NCI-H2196 (cell line): ENCODE measurements around the gene TP53AIP1.
"Not testable (repeated sequence)": the region's sequence is repeated elsewhere in the genome, so short reads cannot be mapped to it uniquely, and the experiment has no call there.

Experiments used
- DNase-seq: peaks from one replicate; lab custom pipeline; 2025; ENCODE audit not compliant: unreplicated experiment; lab: John Stamatoyannopoulos, UW

Gene TP53AIP1

GRCh38 chr11:128926437-128927107 is 16.1 kb downstream of the TP53AIP1 start:
- DNase-seq, result no peak

DNA sequence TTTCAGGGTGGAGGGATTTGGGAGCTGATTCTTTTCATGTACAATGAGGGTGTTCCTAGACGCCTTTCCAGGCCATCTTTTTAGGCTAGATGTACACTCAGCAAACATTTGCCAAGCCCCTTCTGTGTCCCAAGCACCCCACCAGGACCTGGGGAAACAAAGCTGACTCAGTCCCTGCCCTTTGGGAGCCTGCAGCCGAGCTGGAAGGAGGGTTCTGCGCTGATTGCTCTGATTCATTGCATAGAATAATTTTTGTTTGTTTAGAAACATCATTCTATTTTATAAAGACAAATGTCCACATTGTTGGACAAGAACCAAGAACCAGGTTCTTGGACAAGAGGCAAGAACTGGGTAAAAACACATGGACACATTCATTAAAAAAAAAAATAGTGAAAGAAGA is 16.7 kb downstream of the TP53AIP1 start:
- DNase-seq, result no peak

DNA sequence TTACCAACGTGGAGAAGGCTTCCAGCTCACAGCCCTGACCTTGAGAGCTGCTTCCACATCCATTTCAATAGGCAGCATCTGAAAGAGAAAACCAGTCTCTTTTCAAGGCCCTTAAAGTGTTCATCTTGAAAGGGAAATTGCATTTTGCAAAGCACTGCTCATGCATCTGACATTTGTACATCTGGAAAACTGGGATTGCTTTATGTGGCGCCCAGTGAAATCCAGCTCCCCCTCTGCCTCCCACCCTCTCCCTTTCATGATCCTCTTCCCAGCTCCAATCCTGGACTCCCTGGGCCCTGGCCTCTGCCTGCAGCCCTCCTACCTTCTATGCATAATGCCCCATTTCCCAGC is 17.4 kb downstream of the TP53AIP1 start:
- DNase-seq, result no peak

DNA sequence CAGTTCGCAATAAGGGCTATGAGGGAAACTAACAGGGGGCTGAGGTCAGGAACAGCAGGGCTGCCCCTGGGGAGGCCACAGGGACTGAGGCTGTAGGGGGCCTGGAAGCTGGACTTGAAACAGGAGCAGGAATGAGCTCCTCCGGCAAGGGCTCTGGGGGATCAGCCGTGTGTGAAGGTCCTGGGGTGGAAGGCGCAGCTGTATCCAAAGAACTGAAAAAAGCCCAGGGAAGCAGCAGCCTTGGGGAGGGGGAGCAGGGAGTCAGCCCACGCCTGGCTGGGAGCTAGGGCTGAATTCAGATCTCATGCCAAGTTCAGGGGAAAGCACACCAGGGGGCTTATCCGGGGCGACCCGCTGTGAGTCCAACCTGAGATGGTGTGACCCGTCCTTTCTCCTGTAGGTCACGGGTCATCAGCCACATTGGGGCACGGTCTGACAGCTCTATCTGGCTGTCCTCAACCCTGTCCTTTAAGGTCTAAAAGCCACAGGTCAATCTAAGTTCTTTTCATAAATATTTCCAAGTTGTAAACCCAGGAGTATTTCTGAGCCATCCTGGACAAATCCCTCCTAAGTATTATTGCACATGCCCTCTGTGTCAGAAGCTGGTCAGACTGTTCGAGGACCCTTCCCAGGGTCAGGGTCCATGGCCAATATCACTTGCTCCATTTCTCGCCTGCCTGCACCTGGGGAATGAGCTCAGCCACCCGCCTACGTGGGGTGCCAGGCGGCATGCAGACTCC is 18.0 kb downstream of the TP53AIP1 start:
- DNase-seq, result no peak

- no peak for DNase-seq
These were observed 18.6 kb downstream of the TP53AIP1 start for GRCh38 chr11:128924104-128924503.

DNA sequence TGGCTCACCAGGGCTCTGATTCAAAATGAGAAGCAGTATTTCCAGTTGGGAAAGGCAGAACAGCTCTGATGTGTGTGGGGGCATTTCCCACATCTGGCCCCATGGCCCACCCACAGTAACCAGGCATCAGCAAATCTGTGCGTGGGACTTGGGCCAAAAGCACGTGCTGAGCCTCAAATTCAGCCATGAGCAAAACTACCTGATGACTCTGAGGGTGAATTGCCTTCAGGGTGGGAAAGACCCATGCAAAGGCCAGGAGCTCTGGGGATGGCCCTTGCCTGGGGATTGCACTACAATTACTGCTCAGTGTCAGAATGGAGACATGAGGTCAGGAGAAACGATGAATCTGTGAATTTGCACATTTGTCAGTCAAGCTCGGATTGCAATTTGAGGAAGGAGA is 20.9 kb downstream of the TP53AIP1 start:
- no peak for DNase-seq

GRCh38 chr11:128920666-128921065 is 22.0 kb downstream of the TP53AIP1 start:
- DNase-seq, result no peak

- not testable (repeated sequence) for DNase-seq
These were observed 23.0 kb downstream of the TP53AIP1 start for GRCh38 chr11:128919635-128920034.

DNA sequence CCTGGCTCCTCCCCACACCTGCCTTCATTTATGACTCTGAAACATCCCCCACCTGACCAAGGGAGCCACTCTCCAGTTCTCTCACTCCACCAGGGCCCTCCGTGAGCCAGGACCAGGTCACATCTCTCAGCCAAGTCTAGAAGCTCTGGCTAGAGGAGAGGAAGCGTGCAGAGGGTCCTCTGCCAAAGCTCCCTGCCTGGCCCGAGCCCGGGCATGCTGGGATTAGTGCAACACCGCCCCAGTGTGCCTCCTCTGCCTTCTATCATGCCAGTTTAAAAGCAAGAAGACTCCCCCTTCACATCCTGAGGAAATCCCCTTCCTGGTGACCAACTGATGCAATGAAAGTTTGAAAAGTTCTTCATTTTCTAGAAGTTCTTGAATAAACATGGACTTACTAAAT is 23.5 kb downstream of the TP53AIP1 start:
- DNase-seq, result no peak

- DNase-seq, result no peak
These were observed 25.4 kb downstream of the TP53AIP1 start for GRCh38 chr11:128917144-128917724.

- no peak for DNase-seq
These were observed 26.0 kb downstream of the TP53AIP1 start for GRCh38 chr11:128916681-128917080.

DNA sequence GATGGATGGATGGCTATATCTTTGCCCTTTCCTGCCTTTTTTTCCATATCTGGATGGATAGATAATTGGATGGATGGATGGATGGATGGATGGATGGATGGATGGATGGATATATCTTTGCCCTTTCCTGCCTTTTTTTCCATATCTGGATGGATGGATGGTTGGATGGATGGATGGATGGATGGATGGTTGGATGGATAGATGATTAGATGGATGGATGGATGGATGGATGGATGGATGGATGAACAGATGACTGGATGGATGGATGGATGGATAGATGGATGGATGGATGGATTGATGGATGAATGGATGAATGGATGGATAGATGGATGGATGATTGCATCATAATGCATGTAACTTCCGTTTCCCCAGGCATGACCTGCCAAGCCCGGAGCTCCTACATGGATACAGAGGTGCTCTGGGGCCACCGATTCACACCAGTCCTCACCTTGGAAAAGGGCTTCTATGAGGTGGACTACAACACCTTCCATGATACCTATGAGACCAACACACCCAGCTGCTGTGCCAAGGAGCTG is 26.6 kb downstream of the TP53AIP1 start:
- no peak for DNase-seq

DNA sequence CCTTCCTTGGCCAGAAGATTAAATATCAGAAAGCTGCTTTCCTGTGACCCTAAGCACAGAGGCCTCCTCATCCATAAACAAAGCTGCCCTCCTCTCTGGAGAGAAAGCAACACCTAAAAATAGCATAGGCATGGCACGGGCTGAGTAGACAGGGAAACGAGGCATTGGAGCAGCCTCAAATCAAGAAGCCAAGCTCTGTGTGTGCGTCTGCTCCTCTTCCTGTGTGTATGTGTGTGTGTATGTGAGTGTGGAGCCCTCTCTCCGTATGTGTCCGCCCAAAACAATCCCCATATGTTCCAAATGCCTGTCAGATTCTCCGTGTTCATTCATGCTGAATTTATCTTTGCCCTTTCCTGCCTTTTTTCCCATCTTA is 27.5 kb downstream of the TP53AIP1 start:
- no peak for DNase-seq

GRCh38 chr11:128914216-128915148 is 28.2 kb downstream of the TP53AIP1 start:
- DNase-seq, result no peak

- no peak for DNase-seq
These were observed 28.9 kb downstream of the TP53AIP1 start for GRCh38 chr11:128913806-128914205.

- no peak for DNase-seq
These were observed 31.0 kb downstream of the TP53AIP1 start for GRCh38 chr11:128911701-128912100.

DNA sequence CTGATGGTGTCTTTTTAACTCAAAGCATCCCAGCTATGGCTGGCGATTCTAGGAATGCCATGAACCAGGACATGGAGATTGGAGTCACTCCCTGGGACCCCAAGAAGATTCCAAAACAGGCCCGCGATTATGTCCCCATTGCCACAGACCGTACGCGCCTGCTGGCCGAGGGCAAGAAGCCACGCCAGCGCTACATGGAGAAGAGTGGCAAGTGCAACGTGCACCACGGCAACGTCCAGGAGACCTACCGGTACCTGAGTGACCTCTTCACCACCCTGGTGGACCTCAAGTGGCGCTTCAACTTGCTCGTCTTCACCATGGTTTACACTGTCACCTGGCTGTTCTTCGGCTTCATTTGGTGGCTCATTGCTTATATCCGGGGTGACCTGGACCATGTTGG is 31.4 kb downstream of the TP53AIP1 start:
- no peak for DNase-seq

DNA sequence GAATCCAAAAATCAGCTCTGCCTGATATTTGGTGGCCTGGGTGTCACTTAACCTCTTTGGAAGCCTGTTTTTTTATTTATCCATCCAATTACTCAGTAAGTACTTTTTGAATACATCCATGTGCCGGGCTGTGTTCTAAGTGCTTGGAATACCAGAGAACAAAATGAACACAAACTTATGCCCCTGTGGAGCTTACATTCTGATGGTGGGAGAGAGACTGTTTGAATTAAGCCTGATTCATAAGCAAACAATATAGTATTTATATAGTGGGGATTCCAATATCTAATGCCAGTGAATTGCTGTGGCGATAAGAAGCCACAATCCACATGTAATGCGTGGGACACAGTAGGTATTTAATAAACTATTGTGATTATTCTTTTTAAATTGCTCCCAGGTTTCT is 32.1 kb downstream of the TP53AIP1 start:
- DNase-seq, result no peak

DNA sequence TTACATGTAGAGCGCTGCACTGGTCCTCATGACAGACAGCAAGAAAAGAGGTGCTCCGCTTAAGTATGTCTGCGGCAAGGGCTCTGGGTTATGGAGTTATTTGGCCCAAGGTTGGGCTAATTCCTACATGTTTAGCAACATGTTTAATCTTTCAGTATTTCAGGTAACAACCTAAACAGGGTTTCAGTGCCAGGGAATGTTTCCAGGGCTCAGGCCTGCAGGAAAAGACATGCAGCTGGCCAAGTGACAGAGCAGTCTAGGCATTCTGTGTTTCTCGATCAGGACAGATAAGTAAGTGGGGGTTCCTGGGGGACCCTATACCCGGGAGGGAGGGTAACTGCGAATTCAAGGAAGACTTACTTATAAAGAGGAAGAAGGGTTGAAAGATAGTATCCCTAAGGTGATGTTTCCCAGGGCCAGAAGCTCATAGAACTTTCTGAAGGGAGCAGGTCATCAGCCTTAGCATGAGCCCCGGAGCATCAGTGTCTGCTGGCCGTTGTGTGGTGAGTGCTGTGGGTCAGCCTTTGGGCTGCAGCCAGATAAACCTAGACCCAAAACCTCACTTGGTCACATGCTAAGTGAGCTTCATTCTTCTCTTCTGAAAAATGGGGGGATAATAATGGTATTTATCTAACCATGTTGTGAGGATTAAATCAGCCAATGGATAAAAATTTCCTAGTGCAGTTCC is 33.1 kb downstream of the TP53AIP1 start:
- no peak for DNase-seq

GRCh38 chr11:128908391-128909246 is 34.1 kb downstream of the TP53AIP1 start:
- DNase-seq, result no peak
